GM12873 (cell line): Measurements from ENCODE around the gene ZNF274.

Source experiments
- TF ChIP-seq, protein P1 (sequence below): IDR thresholded peaks from 2 replicates; pipeline ENCODE4 v1.5.1; 2012; ENCODE audit warnings: low read depth, mild to moderate bottlenecking, moderate library complexity, low read length, control low read depth; ENCODE audit not compliant: insufficient read depth; ENCODE audit errors: missing control alignments

The ZNF274 gene

GRCh38 chr19:58243351-58243750 lies 60.5 kb downstream of the ZNF274 start:
- TF ChIP-seq, protein P1, sequence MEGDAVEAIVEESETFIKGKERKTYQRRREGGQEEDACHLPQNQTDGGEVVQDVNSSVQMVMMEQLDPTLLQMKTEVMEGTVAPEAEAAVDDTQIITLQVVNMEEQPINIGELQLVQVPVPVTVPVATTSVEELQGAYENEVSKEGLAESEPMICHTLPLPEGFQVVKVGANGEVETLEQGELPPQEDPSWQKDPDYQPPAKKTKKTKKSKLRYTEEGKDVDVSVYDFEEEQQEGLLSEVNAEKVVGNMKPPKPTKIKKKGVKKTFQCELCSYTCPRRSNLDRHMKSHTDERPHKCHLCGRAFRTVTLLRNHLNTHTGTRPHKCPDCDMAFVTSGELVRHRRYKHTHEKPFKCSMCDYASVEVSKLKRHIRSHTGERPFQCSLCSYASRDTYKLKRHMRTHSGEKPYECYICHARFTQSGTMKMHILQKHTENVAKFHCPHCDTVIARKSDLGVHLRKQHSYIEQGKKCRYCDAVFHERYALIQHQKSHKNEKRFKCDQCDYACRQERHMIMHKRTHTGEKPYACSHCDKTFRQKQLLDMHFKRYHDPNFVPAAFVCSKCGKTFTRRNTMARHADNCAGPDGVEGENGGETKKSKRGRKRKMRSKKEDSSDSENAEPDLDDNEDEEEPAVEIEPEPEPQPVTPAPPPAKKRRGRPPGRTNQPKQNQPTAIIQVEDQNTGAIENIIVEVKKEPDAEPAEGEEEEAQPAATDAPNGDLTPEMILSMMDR: no peak

DNA sequence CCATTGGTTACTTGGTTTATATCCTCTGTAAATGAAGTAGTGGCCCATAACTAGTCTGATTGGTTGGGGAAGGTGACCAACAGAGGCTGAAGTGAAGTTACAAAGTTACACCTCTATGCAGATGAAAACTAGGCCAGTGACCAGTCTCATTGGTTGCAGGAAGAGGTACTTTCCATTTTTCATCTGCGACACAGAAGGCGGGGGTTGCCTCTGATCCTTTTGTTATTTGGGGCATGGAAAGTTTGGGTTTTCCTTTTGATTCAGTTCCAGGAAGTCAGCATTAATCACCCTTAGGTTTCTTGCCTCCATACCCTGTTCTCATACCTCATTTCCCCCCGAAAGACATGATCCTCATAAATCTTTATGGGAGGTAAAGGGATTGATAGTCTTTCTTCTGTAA lies 66.0 kb downstream of the ZNF274 start:
- TF ChIP-seq, protein P1: no peak

GRCh38 chr19:58252102-58252685 lies 69.3 kb downstream of the ZNF274 start:
- TF ChIP-seq, protein P1: no peak

- TF ChIP-seq, protein P1: no peak
Observed at GRCh38 chr19:58261600-58261967, 78.7 kb downstream of the ZNF274 start.

- TF ChIP-seq, protein P1: no peak
Observed at GRCh38 chr19:58261968-58262921, 79.4 kb downstream of the ZNF274 start.

- TF ChIP-seq, protein P1: no peak
Observed at GRCh38 chr19:58262922-58263296, 80.0 kb downstream of the ZNF274 start.
